Measurements from ENCODE around the gene TM4SF18.
"Not testable (repeated sequence)": the region's sequence is repeated elsewhere in the genome, so short reads cannot be mapped to it uniquely, and the experiment has no call there.

The TM4SF18 gene, protein sequence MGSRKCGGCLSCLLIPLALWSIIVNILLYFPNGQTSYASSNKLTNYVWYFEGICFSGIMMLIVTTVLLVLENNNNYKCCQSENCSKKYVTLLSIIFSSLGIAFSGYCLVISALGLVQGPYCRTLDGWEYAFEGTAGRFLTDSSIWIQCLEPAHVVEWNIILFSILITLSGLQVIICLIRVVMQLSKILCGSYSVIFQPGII

DNA sequence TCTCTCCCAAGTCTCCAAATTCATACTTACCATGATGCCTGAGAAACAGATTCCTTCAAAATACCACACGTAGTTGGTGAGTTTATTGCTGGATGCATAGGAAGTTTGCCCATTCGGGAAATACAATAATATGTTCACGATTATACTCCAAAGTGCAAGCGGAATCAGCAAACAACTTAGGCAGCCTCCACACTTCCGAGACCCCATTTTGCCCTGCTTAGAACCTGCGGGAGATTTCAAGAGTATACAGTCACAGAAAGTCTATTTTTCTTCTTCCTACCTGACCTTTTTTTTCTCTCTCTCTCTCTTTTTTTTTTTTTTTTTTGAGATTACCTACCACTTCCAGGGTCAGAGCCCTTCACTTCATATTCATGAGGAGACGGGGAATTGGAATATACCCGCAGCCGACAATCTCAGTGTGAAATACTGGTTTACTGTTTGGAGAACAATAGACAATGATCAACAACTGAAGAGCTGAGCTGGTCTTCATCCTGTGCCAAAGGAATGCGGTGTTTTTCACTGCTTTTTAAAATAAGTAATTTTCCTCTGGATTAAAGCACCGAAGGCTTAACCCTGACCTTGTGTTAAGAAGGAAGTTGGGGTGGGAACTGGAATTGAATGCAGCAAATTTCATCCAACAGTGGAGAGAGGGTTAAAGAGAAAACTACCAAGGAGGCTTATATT is at the start of gene TM4SF18:
Gene TM4SF18 (minus strand): TSS at position 461 of the 684 bp plus-strand sequence. CDS start 254 bp downstream, at position 207.
- DNase-seq = no peak

DNA sequence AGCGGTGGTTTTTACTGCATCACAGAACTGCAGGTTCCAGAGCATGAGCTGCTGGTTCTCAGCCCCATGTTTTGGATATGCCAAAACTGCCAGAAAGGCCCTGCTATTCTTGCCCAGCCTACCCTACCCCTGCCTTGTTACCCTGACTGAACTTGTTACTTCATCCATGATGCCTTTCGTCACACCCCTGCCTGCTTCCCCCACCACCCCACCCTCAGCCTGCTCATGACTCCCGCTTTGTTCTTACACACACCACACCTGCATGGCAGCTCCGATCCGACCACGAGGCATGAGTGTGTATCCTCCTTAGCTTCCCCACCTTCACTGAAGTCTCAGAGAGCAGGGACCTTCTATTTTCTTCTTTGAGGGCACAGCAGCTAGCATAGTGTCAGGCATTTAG is 49.1 kb upstream of the TM4SF18 start:
- DNase-seq = no peak

DNA sequence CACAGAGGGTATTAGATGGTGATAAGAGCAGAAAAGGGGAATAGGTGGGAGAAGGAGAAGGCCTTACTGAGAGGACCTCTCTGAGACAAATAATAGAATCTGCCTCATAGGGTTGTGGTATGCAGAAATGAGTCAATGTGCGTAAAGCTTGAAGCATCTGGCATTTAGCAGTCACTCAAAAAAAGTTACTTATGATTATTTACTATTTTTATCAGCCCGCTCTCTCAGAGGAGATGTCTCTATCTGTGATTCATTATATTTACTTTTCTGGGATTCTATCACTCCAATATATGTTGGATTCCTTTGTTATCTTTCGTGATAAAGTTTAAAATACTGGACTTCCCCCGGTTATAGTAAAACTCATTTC is 48.6 kb upstream of the TM4SF18 start:
- DNase-seq = no peak

DNA sequence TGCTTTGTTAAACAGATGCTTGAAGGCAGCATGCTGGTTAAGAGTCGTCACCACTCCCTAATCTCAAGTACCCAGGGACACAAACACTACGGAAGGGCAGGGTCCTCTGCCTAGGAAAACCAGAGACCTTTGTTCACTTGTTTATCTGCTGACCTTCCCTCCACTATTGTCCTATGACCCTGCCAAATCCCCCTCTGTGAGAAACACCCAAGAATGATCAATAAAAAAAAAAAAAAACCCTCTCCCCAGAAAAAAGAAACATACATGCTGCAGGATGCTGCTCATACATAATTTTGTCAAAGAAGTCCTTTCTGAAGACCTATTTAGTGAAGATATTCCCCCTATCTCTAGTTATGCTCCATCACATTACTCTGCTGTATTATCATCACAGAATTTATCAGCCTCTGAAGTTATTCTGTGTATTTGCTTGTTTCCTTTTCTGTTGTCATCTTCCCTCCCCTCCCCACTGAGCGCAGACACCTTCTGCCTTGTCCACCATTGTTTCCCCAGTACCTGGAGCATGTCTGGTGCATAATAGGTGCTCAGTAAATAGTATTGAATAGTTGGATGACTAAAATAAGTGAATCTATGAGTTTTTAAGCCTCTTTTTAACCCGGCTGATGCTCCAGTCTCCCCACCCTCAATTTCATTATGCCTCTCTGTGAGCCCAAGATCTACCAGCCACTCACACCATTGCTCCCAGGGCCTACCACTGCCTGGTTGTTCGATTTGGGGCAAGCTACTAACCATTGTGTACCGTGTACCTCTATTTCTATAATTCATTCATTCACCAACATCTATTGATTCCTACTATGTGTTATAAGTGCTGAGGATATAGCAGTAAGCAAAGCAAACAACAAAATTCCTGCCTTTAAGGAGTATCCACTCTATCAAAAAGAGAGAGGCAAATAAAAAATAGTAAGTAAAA is 48.0 kb upstream of the TM4SF18 start:
- DNase-seq = no peak

DNA sequence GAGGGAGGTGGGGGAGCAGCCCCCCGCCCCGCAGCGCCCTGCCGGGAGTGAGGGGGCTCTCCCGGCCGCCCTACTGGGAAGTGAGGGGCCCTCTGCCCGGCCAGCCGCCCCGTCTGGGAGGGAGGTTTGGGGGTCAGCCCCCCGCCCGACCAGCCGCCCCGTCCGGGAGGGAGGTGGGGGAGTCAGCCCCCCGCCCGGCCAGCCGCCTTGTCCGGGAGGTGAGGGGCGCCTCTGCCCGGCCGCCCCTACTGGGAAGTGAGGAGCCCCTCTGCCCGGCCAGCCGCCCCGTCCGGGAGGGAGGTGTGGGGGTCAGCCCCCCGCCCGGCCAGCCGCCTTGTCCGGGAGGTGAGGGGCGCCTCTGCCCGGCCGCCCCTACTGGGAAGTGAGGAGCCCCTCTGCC is 46.8 kb upstream of the TM4SF18 start:
- DNase-seq = not testable (repeated sequence)

DNA sequence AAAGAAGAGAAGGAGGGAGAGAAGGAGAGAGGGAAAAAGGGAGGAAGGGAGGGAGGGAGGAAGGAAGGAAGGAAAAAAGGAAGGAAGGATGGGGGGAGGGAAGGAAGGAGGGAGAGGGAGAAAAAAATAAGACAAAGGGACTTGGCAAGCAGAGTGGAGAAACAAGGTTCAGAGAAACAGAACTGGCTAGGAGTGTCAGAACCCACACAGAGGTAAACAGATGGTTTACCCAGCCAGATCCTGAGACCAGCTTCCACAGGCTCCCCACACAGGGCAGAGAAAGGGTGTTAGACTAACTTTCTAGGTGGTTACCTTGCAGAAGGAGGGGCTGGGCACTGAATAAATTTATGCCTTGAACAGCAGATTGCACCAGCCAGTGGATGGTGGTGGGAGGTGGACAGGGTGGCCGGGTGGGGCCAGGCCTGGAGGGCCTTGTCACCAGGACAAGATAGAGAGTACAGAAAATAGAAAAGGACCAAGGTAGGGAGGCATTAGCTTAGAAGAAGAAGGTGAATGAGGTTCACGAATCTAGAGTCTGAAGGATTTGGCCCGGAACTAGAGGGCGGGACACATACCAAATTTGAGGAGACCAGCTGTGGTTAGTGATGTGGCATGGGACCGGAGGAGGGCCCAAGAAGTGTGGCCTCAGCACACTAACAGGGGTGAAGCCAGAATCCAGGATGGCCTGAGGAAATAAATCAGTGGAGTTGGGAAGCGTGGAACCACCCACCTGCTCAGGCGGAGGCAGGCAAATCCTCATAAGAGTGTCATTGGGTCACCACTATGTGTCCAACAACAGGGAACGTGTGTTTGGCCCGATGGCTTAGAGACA is 45.3 kb upstream of the TM4SF18 start:
- no peak for DNase-seq

DNA sequence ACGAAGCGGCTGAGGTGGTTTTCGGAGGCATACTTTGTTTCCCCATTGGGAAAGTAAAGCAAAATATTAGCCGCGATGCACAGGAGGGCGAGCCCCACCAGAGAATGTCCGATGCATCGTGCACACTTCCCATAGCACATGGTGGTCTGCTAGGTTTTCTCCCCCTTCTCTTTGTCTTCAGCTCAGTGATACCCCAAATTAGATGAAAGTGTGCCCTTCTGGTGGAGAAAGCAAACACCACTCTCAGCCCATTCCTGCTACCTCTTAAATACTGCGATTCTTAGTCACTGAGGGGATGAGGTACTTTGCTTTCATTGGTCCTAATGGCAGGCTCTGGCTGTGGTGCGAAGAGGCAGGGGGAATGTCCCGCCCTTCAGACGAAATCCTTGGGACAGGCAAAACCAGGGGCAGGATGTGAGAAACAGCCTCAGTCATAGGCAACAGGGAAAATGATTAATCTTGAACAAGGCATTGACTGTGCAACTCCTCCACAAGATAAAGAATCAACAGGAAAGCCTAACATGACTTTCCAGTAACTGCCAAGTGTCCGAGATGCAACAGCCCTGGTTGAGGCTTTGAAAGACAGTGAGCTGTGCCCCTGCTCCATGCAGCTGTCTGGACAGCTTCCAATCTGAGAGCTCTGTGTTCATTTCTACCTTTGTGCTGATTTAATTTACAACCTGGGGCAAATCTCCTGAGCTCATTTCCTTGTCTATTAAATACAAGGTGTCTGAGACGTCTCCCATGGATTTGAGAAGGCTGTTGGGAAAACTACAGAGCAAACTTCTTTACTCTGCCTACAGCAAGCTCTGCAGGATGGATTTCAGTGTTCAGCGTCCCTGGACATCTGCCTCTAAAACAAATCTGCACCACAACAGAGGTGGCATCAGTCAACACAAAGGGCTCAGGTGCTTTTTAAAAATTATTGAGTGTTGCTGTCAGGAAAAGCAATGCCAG is 44.2 kb upstream of the TM4SF18 start, which contains the start of gene TM4SF1:
Gene TM4SF1 (minus strand): TSS at position 242 of the 957 bp plus-strand sequence. CDS start 102 bp downstream, at position 140.
- DNase-seq = no peak

DNA sequence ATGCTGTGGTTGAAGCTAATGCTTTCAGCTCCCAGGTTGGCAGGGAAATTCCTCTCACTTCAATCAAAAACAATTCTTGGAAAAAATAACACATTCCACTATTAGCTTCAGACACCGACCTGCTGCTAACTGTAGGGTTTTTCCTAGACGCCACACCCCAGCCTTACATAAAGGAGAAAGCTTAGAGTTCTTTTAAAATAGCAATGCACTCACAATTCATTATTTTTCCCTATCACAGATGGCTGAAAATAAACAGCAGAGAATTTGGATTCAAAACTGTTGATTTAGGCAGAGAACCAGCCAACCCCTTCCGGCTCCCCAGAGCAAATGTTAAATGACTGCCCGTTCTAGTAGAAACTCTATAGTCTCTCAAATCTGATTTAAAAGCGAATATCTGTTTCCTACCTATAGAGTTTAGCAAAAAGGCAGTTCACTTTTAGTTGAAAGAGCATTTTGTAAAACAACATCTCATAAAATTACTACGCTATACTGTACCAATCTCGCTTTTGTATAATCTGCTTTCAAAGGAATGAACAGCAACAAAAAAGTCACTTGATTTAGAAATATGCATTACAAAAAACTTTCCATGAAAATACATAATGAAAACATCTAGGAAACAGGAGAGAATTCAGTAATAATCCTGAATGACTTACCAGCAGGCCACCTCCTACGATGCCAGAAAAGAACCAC is 43.4 kb upstream of the TM4SF18 start:
- DNase-seq = no peak

DNA sequence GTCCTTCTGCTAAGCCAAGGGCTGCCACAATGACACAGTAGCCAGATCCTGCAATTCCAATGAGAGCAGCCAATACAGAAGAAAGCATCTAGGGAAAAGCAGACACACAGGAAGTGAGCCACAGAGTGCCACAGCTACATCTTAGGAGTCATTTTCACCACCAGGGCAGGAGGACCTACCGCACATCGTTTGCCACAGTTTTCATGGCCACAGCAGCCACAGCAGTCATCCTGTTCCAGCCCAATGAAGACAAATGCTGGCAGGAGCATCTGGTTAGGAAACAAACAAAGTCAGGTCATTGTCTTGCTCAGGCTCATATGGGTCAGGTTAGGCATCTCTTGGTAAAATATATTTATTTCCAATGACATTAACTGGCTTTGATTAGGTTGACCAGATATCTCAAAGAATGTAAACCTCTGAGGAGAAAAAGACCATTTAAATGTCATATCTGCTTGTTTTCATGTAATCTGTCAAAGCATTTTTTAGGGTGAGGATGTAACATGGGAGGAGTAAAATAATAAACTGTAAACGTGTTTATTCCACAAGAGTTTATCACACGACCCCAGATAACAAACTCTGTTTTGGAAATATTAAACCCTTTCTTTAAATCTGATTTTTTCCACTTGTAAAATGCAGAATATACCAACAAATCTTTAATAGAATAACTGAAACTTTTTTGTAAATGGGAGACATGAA is 42.2 kb upstream of the TM4SF18 start:
- no peak for DNase-seq

DNA sequence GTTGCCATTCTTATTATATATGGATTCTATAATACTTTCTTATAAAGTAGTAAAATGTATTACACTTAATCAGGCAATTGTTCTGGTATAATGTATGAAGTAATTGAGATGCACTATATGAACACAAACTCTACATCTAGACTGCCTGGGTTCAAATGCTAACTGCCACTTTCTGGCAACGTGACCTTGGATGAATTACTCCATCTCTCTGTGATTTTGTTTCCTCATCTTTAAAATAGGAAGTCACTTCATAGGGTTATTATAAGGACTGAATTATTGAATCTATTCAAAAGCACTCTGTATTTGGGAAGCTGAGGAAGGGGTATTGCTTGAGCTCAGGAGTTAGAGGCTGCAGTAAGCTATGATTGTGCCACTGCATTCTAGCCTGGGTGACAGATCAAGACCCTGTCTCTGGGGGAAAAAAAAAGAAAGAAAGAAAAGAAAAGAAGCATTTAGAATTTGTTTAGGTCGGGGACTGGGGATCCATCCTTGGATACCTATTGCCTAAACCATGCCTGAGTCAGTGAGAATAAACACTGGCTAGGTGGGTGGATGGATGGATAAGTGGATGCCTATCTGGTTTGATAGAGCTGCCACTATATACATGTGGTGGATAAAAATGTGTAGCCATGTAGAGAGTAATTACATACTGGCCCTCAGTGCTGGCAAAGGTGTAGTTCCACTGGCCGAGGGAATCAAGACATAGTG is 41.5 kb upstream of the TM4SF18 start:
- DNase-seq = no peak

DNA sequence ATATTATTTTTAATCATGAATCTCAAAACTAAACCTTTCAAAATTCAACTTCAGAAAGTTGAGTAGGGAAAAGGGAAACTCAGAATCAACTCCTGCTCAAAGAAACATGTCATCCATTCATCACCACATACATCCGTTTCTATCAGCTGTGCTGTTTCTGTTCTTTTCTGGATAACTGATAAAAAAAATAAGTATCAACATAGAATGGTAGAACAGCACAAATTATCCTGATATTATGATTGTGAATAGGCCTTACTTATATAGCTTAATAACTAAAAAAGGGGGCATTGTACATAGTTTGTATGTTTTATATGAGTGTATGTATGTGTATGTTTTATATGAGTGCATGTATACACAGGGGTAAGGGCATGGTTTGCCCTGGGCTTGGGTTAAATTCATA is 41.0 kb upstream of the TM4SF18 start:
- no peak for DNase-seq

DNA sequence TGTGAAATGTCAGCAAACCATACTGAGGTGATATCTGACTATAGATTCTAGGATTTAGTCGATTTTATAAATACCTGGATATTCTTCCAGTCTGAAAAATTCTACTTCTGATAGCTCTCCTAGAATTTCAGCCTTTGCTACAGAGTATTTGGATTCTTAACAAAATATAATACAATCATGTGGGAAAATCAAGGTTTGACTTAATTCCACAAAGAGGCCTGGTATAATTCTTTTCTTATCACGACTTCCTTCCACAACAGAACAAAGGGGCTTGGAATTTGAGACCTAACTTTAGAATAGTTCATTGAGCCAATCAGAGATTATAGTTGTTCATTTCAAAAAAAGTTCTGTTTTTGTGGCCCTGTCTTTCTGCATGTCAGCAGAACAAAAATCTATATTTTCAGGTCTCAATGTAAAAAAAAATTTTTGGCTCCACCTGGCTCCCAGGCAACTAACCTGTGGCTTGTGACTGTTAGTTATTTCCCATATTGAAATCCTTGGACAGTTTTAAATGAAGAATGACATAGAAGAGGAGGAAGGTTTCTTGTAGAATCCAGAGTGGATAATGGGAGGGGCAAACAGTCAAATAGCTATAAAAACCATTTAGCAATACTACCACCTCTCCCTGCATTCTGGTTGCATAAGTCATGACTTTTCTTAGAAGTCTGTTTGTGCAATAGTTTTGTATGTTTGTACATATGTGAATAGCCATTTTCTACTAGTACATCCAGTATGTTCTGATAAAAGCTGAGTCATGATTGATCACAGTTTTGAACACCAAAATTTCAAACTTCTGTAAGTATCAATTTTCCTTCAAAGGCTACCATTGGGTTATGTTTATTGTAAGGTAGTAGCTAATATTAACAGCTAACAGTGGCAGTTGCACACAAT is 40.0 kb upstream of the TM4SF18 start:
- DNase-seq = no peak

DNA sequence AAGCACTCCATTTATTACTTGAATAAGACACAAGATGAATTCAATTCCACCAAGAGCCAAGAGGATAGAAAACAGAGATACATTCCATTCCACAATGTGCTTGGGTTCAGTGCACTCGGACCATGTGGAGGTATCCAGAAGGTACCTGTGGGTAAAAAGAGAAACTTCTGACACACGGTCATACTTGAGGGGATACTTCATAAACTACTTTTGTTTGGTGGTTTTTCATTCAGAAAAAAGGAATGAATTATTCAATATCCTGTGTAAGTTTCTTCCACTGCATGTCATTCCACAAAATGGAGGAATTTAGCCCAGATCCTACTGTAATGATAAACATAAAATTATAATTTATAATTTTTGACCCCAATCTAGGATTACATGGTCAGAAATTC is 38.3 kb upstream of the TM4SF18 start:
- DNase-seq = no peak

DNA sequence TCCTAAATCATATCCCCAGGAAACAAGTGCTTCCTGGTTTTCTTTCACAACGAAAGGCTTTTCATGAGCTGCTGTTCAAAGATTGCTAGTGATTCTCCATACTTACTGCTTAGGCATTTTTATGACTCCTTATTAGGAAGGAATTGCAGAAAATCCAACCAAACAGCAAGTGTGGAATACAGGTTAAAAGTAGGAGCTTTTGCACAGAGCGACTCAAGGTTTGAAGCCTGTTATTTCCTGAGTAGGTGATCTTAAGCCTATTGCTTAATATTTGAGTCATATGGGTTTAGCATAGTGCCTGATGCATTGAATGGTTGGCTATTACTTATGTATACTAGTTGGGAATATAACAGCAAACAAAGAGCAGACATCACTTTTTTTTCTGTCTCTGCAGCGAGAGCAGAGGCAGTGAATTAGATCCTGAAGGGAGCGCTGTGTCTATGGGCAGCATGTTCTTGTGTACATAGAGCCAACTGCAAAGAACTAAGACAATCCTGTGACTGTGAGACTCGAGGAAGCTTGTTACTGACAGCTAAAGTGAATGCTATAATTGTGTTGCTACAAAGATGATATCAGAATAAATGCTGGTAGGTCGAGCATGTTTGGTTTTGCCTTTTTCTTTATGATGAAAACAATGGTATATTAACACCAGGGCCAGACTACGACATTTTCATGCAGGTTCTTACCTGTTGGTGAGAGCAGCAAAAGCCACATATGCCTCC is 37.7 kb upstream of the TM4SF18 start:
- no peak for DNase-seq

DNA sequence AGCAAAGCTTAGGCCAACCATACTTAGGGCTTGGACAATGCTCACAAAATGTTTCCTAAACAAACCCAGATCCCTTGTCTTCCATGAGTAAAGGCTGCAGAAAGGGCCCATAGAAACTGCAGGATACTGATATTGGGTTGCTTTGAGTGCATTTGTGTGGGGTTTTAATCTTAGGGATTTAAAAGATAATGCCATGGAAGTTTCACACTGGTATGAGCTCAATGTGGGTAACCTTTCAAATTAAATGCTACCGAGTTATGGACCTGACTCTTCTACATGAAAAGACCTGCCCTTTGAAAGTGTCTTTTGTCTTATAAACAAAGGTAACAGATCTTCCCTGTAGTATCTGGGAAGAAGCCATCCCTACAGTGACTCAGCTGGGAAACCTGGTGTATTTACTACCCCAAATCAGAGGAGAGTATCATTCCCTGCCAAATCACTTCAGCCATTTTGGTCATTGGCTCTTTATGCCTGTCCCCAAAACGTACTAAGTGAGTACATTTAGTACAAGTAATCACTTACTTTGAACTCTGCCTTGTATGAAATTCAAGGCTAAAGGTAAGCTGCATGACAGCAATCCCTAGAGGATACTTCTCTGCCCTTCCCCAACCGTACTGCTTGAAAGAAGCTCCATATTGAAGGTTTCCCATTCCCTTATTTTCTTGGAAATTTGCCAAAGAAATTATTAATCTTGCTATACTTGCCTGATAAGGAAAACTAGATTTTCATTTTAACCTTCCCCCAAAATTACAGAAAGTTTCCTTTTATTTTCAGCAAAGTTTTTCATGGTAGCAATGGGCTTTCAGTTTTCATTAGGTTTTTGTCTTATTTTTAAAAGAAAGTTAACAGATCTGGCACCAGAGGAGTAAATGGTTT is 36.8 kb upstream of the TM4SF18 start:
- DNase-seq = no peak

DNA sequence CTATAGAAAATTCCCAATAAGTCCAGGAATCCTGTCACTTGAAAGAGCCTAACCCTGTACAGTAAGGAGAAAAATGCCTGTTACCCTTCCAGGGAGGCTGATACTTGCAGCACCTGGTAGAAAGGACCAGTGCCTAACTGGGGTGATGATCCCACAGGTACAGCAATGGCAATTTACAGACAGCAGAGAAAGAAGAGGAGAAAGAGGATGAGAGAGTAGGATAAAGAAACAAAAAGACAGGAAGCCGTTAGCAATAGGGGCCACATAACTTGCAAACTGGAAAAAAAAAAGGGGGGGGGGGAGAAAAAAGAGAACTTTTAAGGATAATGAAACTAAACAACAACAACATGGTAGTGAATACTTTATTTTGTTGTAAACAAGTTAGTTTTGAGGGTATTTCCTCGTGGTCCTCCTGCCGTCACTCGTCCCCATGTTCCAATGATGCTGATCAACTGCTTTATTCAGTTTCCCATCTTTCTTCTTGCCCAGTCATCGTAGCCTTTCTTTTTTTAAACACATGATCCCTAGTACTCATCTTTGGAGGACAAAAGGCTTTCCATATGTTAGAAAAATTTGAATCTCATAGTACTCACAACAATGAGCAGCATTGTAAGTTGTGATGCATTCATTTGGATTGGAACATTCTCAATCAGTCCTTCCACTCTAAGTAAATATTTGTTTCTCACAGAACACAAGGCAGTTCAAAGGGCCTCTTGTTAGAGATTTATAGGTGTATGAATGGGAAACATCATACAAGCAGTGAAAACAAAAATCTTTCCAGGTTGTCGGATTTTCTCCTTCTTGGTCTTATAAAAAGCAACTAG is 35.5 kb upstream of the TM4SF18 start:
- DNase-seq = no peak

Measured in stimulated activated CD8-positive, alpha-beta memory T cell treated with anti-CD3 and anti-CD28 coated beads, Interleukin-4, amount 100 ng/mL, for 48 hours (primary cell).